PC-9 (cell line): ENCODE measurements around the gene NLE1.

Experiments
- CTCF ChIP-seq: fragments of 200-600 bp; sonication (generic); conservative IDR thresholded peaks from 2 replicates; pipeline ENCODE4 v1.6.1; 2017; ENCODE audit warnings: mixed run types, antibody characterized with exemption, mild to moderate bottlenecking, moderate library complexity
- EZH2 ChIP-seq: fragments of 200-600 bp; sonication (generic); IDR thresholded peaks from 2 replicates; pipeline ENCODE4 v1.8.0; 2017; ENCODE audit warnings: antibody characterized with exemption, low read depth

DNA sequence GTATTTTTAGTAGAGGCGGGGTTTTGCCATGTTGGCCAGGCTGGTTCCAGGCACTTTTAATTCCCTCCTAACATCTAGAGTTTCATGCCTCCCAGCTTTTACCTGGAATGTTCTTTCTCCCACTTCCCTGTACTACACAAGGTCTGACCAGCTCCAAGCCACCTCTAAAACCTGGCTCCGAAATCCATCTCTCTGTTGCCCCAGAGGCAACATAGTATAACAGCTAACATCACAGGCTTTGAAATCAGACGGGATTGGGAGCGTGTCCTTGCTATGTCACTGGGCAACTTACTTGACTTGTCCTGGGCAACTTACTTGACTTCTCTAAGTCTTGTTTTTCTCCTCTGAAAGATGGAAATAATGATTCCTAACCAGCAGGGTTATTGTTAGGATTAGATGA, 20.7 kb upstream of the NLE1 start:
- TF ChIP-seq CTCF, result no peak
- no peak for TF ChIP-seq EZH2
